Stimulated activated CD4-positive, alpha-beta T cell treated with anti-CD3 and anti-CD28 coated beads, Interleukin-4, amount 100 ng/mL, for 4 hours (primary cell): Measurements from ENCODE around the gene TTBK1.

Source experiments
- DNase-seq, 2 experiments: peaks; one replicate each; pipeline ENCODE4 v3.0.0-alpha.2; 2020

TTBK1 gene

GRCh38 chr6:43308101-43308989 is 65.1 kb downstream of the TTBK1 start, which contains the start of gene CRIP3:
Gene CRIP3 (minus strand): TSS chr6:43308826. CDS start chr6:43308792, 34 bp downstream.
- DNase-seq: peak; percentile 42 to 46

- no peak for DNase-seq
These were observed 65.8 kb downstream of the TTBK1 start for GRCh38 chr6:43308990-43309477.

GRCh38 chr6:43310134-43310533 is 66.9 kb downstream of the TTBK1 start:
- no peak for DNase-seq

- DNase-seq: no peak
These were observed 67.3 kb downstream of the TTBK1 start for GRCh38 chr6:43310624-43311023.

- DNase-seq: no peak
These were observed 68.4 kb downstream of the TTBK1 start for GRCh38 chr6:43311666-43312065.

- no peak for DNase-seq
These were observed 70.5 kb downstream of the TTBK1 start for GRCh38 chr6:43313813-43314212.

- no peak for DNase-seq
These were observed 74.7 kb downstream of the TTBK1 start for GRCh38 chr6:43318011-43318410.

- no peak for DNase-seq
These were observed 82.6 kb downstream of the TTBK1 start for GRCh38 chr6:43325876-43326275.

- DNase-seq: no peak
These were observed 85.2 kb downstream of the TTBK1 start for GRCh38 chr6:43328528-43328927.

- DNase-seq: no peak
These were observed 88.2 kb downstream of the TTBK1 start for GRCh38 chr6:43331470-43331869.

GRCh38 chr6:43331891-43332290 is 88.6 kb downstream of the TTBK1 start:
- DNase-seq: no peak

- no peak for DNase-seq
These were observed 91.3 kb downstream of the TTBK1 start for GRCh38 chr6:43334466-43335095.

- no peak for DNase-seq
These were observed 92.2 kb downstream of the TTBK1 start for GRCh38 chr6:43335469-43335868.

- DNase-seq: no peak
These were observed 93.1 kb downstream of the TTBK1 start for GRCh38 chr6:43336382-43336781.
